Keratinocyte (primary cell): Measurements from ENCODE around the gene RNF144B. TPM values are rescaled to one million over a fixed set of nuclear protein-coding genes. Genes with fewer than 3 reads are reported as not detected.

Experiments used
- DNase-seq: peaks from one replicate; pipeline ENCODE4 v3.0.0-alpha.2; 2011; ENCODE audit warnings: low read depth, missing footprints, low spot score
- FAIRE-seq: peaks from 2 replicates; lab custom pipeline; 2011; peaks lifted over from hg19 to GRCh38; lab: Jason Lieb, UNC
- H2AFZ ChIP-seq: 2 replicates; pipeline ENCODE4 v1.6.0; 2012; ENCODE audit warnings: low read length, control low read depth, inconsistent platforms; ENCODE audit not compliant: control insufficient read depth
- H3K27ac ChIP-seq: 2 replicates; pipeline ENCODE4 v1.5.1; 2011; ENCODE audit warnings: low read length; ENCODE audit not compliant: control insufficient read depth, insufficient read depth
- H3K27me3 ChIP-seq: 3 replicates; pipeline ENCODE4 v1.6.0; 2011; ENCODE audit warnings: low read length; ENCODE audit not compliant: control insufficient read depth, insufficient read depth; ENCODE audit errors: extremely low read depth
- H3K36me3 ChIP-seq, 2 experiments: 2 replicates in 1 of 2; 3 replicates in 1 of 2; pipeline ENCODE4 v1.5.1; 2011; ENCODE audit warnings: low read length in 2 of 2, mild to moderate bottlenecking in 1 of 2; ENCODE audit not compliant: control insufficient read depth in 2 of 2, insufficient read depth in 2 of 2; ENCODE audit errors: extremely low read depth in 1 of 2
- H3K4me1 ChIP-seq: 3 replicates; pipeline ENCODE4 v1.5.1; 2011; ENCODE audit warnings: low read length; ENCODE audit not compliant: control insufficient read depth, insufficient read depth; ENCODE audit errors: extremely low read depth
- H3K4me2 ChIP-seq: 3 replicates; pipeline ENCODE4 v1.6.0; 2011; ENCODE audit warnings: low read depth, low read length; ENCODE audit not compliant: control insufficient read depth, insufficient read depth; ENCODE audit errors: extremely low read depth
- H3K4me3 ChIP-seq, 3 experiments: fragments of 200-600 bp in 1 of 3; sonication (generic) in 1 of 3; 2 replicates in 2 of 3; 3 replicates in 1 of 3; pipeline ENCODE4 v1.5.1; 2011 to 2016; ENCODE audit warnings: low read length in 3 of 3, mild to moderate bottlenecking in 3 of 3, control low read depth in 2 of 3, inconsistent platforms in 1 of 3, low read depth in 1 of 3, mixed read lengths in 1 of 3, mixed run types in 1 of 3, moderate library complexity in 1 of 3; ENCODE audit not compliant: control insufficient read depth in 2 of 3, insufficient read depth in 2 of 3; ENCODE audit errors: extremely low read depth in 1 of 3
- H3K79me2 ChIP-seq: 2 replicates; pipeline ENCODE4 v1.6.0; 2012; ENCODE audit warnings: low read length; ENCODE audit not compliant: control insufficient read depth, insufficient read depth
- H3K9ac ChIP-seq: 3 replicates; pipeline ENCODE4 v1.6.0; 2011; ENCODE audit warnings: low read length; ENCODE audit not compliant: control insufficient read depth, insufficient read depth; ENCODE audit errors: extremely low read depth
- H3K9me1 ChIP-seq: 3 replicates; pipeline ENCODE4 v1.6.0; 2011; ENCODE audit warnings: low read length; ENCODE audit not compliant: control insufficient read depth, insufficient read depth; ENCODE audit errors: extremely low read depth
- H3K9me3 ChIP-seq: 2 replicates; pipeline ENCODE4 v1.5.1; 2012; ENCODE audit warnings: low read depth, low read length; ENCODE audit not compliant: control insufficient read depth
- H4K20me1 ChIP-seq: 3 replicates; pipeline ENCODE4 v1.6.0; 2011; ENCODE audit warnings: low read length; ENCODE audit not compliant: control insufficient read depth, insufficient read depth; ENCODE audit errors: extremely low read depth
- EZH2 ChIP-seq: IDR thresholded peaks from one replicate; pipeline ENCODE4 v1.6.1; 2012; ENCODE audit warnings: inconsistent platforms, mild to moderate bottlenecking, low read length, moderate library complexity
- dilution Hi-C: fragments of 300-500 bp; cut with MboI; formaldehyde crosslinking; loops from one replicate; pipeline ENCODE4 v1.7.0; 2020; ENCODE audit warnings: low sequenced_read_pairs; ENCODE audit not compliant: extremely low pct_ligation_motif_present
- polyA plus RNA-seq, 5 experiments: library from polyadenylated mRNA; depleted of rRNA in 3 of 5; stranded (reverse) in 3 of 5; stranded (forward) in 1 of 5; unstranded in 1 of 5; fragments of >200 nt; gene quantifications; 1 replicate in 1 of 5; 2 replicates in 3 of 5; 3 replicates in 1 of 5; pipeline versions ENCODE4 v1.2.1 to v1.2.3, GENCODE V29; 2011 to 2012; ENCODE audit warnings: missing spikeins in 2 of 5, low read depth in 1 of 5, low replicate concordance in 1 of 5
- TF ChIP-seq, protein P1 (sequence below), 3 experiments: IDR thresholded peaks in 1 of 3; conservative IDR thresholded peaks in 1 of 3; optimal IDR thresholded peaks in 1 of 3; 2 replicates in 2 of 3; 3 replicates in 1 of 3; pipeline versions ENCODE3 to v1.5.1; 2011; ENCODE audit warnings: low read length in 3 of 3, mild to moderate bottlenecking in 3 of 3, moderate library complexity in 2 of 3, control low read depth in 1 of 3, inconsistent platforms in 1 of 3; ENCODE audit not compliant: insufficient read depth in 2 of 3; ENCODE audit errors: extremely low read depth in 1 of 3

The RNF144B gene
- polyA plus RNA-seq, 1 donor (not counting 4 experiments of a cell fraction or from before 2014, with no cell fraction given) = 9.0 TPM

- Histone ChIP-seq H2AFZ (no peak overlapping the region), H4K20me1 (no peaks in the 10 kb centered on the region), H3K9me1 (no peaks in the 10 kb centered on the region), H3K9me3 (no peaks in the 10 kb centered on the region), H3K4me3 (no peak overlapping the region), H3K79me2 (no peaks in the 10 kb centered on the region), H3K27ac (no peak overlapping the region), H3K9ac (no peak overlapping the region), H3K4me2 (no peak overlapping the region), H3K27me3 (no peaks in the 10 kb centered on the region), H3K4me1 (no peaks in the 10 kb centered on the region), H3K36me3 (peaks cover 0 to 3% of the 10 kb centered on the region in 2 experiments)
- dilution Hi-C loops = no loop called here
- DNase-seq (no peak), FAIRE-seq (no peak)
- TF ChIP-seq, protein P1, sequence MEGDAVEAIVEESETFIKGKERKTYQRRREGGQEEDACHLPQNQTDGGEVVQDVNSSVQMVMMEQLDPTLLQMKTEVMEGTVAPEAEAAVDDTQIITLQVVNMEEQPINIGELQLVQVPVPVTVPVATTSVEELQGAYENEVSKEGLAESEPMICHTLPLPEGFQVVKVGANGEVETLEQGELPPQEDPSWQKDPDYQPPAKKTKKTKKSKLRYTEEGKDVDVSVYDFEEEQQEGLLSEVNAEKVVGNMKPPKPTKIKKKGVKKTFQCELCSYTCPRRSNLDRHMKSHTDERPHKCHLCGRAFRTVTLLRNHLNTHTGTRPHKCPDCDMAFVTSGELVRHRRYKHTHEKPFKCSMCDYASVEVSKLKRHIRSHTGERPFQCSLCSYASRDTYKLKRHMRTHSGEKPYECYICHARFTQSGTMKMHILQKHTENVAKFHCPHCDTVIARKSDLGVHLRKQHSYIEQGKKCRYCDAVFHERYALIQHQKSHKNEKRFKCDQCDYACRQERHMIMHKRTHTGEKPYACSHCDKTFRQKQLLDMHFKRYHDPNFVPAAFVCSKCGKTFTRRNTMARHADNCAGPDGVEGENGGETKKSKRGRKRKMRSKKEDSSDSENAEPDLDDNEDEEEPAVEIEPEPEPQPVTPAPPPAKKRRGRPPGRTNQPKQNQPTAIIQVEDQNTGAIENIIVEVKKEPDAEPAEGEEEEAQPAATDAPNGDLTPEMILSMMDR (optimal IDR thresholded peaks at IDR 0.05 in 1 of 3, IDR thresholded peaks at IDR 0.05 in 1 of 3, conservative IDR thresholded peaks at IDR 0.05 in 1 of 3; ENCODE audit: extremely low read depth in 1 of 3, insufficient read depth in 2 of 3, low read length in 3 of 3) = no peak
- TF ChIP-seq EZH2 = no peak
These were observed 58.1 kb downstream of the RNF144B start for GRCh38 chr6:18445228-18445627.

- Histone ChIP-seq H3K4me1 (no peaks in the 10 kb centered on the region), H2AFZ (no peak overlapping the region), H3K9me3 (no peaks in the 10 kb centered on the region), H3K79me2 (no peaks in the 10 kb centered on the region), H3K36me3 (no peaks in the 10 kb centered on the region), H3K27ac (no peak overlapping the region), H3K9me1 (no peaks in the 10 kb centered on the region), H3K4me2 (no peak overlapping the region), H3K27me3 (no peaks in the 10 kb centered on the region), H4K20me1 (no peaks in the 10 kb centered on the region), H3K9ac (no peak overlapping the region), H3K4me3 (no peak overlapping the region)
- no peak for DNase-seq
- FAIRE-seq = no peak
- dilution Hi-C loops = no loop called here
- TF ChIP-seq, protein P1 (optimal IDR thresholded peaks at IDR 0.05 in 1 of 3, IDR thresholded peaks at IDR 0.05 in 1 of 3, conservative IDR thresholded peaks at IDR 0.05 in 1 of 3; ENCODE audit: extremely low read depth in 1 of 3, insufficient read depth in 2 of 3, low read length in 3 of 3) = no peak
- TF ChIP-seq EZH2 = no peak
These were observed 59.6 kb downstream of the RNF144B start for GRCh38 chr6:18446771-18447170.
